Kidney (tissue), 14 donors: ENCODE measurements around the gene CIAO3. TPM values are rescaled to one million over a fixed set of nuclear protein-coding genes. Genes with fewer than 3 reads are reported as not detected.

ENCODE experiments used
- DNase-seq, 5 donors: peaks; one replicate each; pipeline ENCODE4 v3.0.0-alpha.2; 2013 to 2020
- FAIRE-seq: peaks from 2 replicates; lab custom pipeline; 2012; peaks lifted over from hg19 to GRCh38; lab: Jason Lieb, UNC
- H3K27ac ChIP-seq, 2 donors: one replicate each; pipeline ENCODE4 v1.7.0; 2013; ENCODE audit warnings: low read depth in 2 of 2, low read length in 2 of 2, inconsistent platforms in 1 of 2
- H3K27me3 ChIP-seq: one replicate; pipeline ENCODE4 v1.7.1; 2013; ENCODE audit warnings: low read length, inconsistent platforms; ENCODE audit not compliant: control insufficient read depth, insufficient read depth
- H3K36me3 ChIP-seq, 3 donors: one replicate each; pipeline versions ENCODE4 v1.7.0 to v1.7.1; 2013; ENCODE audit warnings: low read length in 3 of 3, control low read depth in 1 of 3, inconsistent platforms in 1 of 3; ENCODE audit not compliant: insufficient read depth in 3 of 3, control insufficient read depth in 2 of 3
- H3K4me1 ChIP-seq, 3 donors: one replicate each; pipeline versions ENCODE4 v1.7.0 to v1.7.1; 2013; ENCODE audit warnings: low read length in 3 of 3, inconsistent platforms in 1 of 3, low read depth in 1 of 3; ENCODE audit not compliant: control insufficient read depth in 2 of 3, insufficient read depth in 2 of 3
- H3K4me3 ChIP-seq, 3 donors: one replicate each; pipeline versions ENCODE4 v1.7.0 to v1.8.1; 2013; ENCODE audit warnings: low read length in 3 of 3, control low read depth in 1 of 3, inconsistent platforms in 1 of 3
- H3K9ac ChIP-seq, 3 donors: one replicate each; pipeline versions ENCODE4 v1.7.0 to v1.7.1; 2013; ENCODE audit warnings: low read length in 3 of 3, control low read depth in 1 of 3, inconsistent platforms in 1 of 3
- H3K9me3 ChIP-seq, 3 donors: one replicate each; pipeline versions ENCODE4 v1.7.0 to v1.7.1; 2013; ENCODE audit warnings: low read length in 3 of 3, control low read depth in 1 of 3, inconsistent platforms in 1 of 3; ENCODE audit not compliant: control insufficient read depth in 2 of 3, insufficient read depth in 1 of 3
- intact Hi-C: fragments of 100-400 bp; cut with DNase I; formaldehyde crosslinking; loops from one replicate; pipeline ENCODE4 v1.11.1; 2022
- polyA plus RNA-seq: library from polyadenylated mRNA; stranded (reverse); fragments of 350-450 nt; fragmentation: Illumina TruSeq; extraction: RNeasy Lipid Tissue Mini Kit (QIAGEN cat#74804); gene quantifications from one replicate; pipeline ENCODE4 v1.2.3, GENCODE V29; 2014; ENCODE audit warnings: low read depth, low replicate concordance; ENCODE audit not compliant: insufficient read depth
- total RNA-seq: library from RNA; stranded (reverse); fragmentation: NEBNext Ultra II Directional; extraction: Animal tissue kit (Norgen Biotek cat#: 25700); gene quantifications from one replicate; pipeline ENCODE4 v1.2.1, GENCODE V29; 2021
- TF ChIP-seq, protein P1 (sequence below): IDR thresholded peaks from 3 replicates; pipeline ENCODE4 v1.5.1; 2012; ENCODE audit warnings: mild to moderate bottlenecking, moderate library complexity, borderline replicate concordance; ENCODE audit not compliant: insufficient read depth; ENCODE audit errors: extremely low read depth
- donor health status: control.
- donor health status: control.
- donor health status: control.
- donor health status: control.
- donor health status: control.
- donor health status: DM: yes; HTN: yes; CAD: no.
- donor health status: Normal renal cell carcinoma (clear cell type).

The CIAO3 gene
- total and polyA plus RNA-seq, 2 donors from 2014 or later, result 36.8 to 37.7 TPM

DNA sequence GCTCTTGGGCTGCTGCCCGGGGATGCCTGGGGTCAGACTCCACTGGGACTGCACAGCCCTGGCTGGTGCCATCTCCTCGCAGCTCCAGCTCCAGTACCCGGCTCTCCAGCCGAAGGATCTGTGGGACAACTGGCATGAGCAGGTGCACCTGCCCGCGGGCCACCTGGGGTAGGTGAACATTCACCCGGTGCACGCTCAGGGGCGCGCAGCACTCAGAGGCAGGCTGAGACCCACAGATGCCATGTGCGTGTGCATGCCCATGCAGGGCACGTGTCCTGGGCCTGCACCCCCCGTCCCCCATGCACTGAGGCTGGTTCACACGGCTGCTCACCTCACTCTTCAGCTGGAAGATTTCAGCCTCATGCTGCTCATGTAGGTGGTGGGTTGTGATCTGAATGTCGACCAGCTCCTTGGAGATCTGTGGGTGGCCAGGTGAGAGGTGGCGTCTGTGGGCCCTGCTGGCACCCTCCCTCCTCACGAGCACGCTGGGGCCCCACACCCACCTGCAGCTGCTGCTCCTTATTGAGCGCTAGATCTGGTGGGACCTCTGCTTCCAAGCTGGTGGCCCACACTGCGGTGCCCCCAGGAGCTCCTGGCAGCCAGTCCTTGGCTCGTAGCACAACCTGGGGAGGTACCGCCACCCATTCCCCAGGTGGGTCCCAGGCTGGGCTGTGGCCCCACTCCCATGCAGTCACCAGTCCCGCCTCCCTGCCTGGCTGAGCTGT, 15.2 kb downstream of the CIAO3 start:
- no peaks in the 10 kb centered on the region for H3K36me3 ChIP-seq
- TF ChIP-seq, protein P1, sequence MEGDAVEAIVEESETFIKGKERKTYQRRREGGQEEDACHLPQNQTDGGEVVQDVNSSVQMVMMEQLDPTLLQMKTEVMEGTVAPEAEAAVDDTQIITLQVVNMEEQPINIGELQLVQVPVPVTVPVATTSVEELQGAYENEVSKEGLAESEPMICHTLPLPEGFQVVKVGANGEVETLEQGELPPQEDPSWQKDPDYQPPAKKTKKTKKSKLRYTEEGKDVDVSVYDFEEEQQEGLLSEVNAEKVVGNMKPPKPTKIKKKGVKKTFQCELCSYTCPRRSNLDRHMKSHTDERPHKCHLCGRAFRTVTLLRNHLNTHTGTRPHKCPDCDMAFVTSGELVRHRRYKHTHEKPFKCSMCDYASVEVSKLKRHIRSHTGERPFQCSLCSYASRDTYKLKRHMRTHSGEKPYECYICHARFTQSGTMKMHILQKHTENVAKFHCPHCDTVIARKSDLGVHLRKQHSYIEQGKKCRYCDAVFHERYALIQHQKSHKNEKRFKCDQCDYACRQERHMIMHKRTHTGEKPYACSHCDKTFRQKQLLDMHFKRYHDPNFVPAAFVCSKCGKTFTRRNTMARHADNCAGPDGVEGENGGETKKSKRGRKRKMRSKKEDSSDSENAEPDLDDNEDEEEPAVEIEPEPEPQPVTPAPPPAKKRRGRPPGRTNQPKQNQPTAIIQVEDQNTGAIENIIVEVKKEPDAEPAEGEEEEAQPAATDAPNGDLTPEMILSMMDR, result no peak
- FAIRE-seq (no peak), DNase-seq (no peak)
- H3K27me3 ChIP-seq, result no peaks in the 10 kb centered on the region
- no peak overlapping the region for H3K27ac ChIP-seq
- no peak overlapping the region for H3K4me3 ChIP-seq
- no peaks in the 10 kb centered on the region for H3K9me3 ChIP-seq
- intact Hi-C loops, result no loop called here
- no peak overlapping the region for H3K9ac ChIP-seq
- peaks cover 0 to 17% (median 0%) of the 10 kb centered on the region in 3 donors for H3K4me1 ChIP-seq

DNA sequence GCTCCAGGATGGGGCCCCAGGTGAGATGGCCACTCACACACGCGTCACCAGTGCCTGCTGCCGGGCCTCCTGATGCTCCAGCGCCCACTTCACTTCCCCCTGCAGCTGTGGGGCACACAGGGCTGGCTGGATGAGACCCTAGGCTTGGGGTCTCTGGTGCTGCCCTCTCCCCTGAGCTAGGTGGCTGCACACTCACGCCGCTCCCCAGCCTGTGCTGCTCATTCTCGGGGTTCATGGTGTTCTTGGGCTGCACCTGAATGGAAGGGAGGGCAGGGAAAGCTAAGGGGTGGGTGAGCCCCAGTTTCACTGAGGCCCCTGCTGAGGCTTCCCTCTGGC, 15.8 kb downstream of the CIAO3 start:
- no peak for FAIRE-seq
- no peak overlapping the region for H3K4me3 ChIP-seq
- peaks cover 0 to 23% (median 2%) of the 10 kb centered on the region in 3 donors for H3K4me1 ChIP-seq
- TF ChIP-seq, protein P1, result no peak
- no peak for DNase-seq
- intact Hi-C loops, result no loop called here
- H3K9ac ChIP-seq, result no peak overlapping the region
- H3K9me3 ChIP-seq, result no peaks in the 10 kb centered on the region
- H3K27ac ChIP-seq, result no peak overlapping the region
- H3K36me3 ChIP-seq, result no peaks in the 10 kb centered on the region
- H3K27me3 ChIP-seq, result no peaks in the 10 kb centered on the region

GRCh38 chr16:724188-725040, 16.4 kb downstream of the CIAO3 start:
- no peak for DNase-seq
- Histone ChIP-seq H3K4me3 (no peak overlapping the region), H3K27me3 (no peaks in the 10 kb centered on the region), H3K9me3 (no peaks in the 10 kb centered on the region), H3K4me1 (peaks cover 0 to 27% (median 4%) of the 10 kb centered on the region in 3 donors), H3K36me3 (no peaks in the 10 kb centered on the region), H3K9ac (no peak overlapping the region), H3K27ac (no peak overlapping the region)
- TF ChIP-seq, protein P1, result no peak
- FAIRE-seq, result no peak
- intact Hi-C loops, result no loop called here
